Vagina (tissue), 2 donors: ENCODE results near the gene MBD3.

Source experiments
- CTCF ChIP-seq, 3 experiments: fragments of 450-650 bp in 2 of 3; fragments of 200-600 bp in 1 of 3; sonication (generic) in 1 of 3; IDR thresholded peaks; one replicate each; pipeline ENCODE4 v1.5.1; 2017 to 2019; ENCODE audit warnings: antibody characterized with exemption in 3 of 3, mild to moderate bottlenecking in 2 of 3, moderate library complexity in 2 of 3
- POLR2A ChIP-seq, 2 donors: fragments of 450-650 bp; IDR thresholded peaks; one replicate each; pipeline ENCODE4 v1.6.1; 2017; ENCODE audit warnings: antibody characterized with exemption in 2 of 2, mild to moderate bottlenecking in 2 of 2, moderate library complexity in 2 of 2
- POLR2AphosphoS5 ChIP-seq, 2 donors: sonication (generic); formaldehyde crosslinking; IDR thresholded peaks; one replicate each; pipeline ENCODE4 v1.9.0; 2017; ENCODE audit warnings: antibody characterized with exemption in 2 of 2, mild to moderate bottlenecking in 2 of 2, low read depth in 1 of 2; ENCODE audit not compliant: insufficient read depth in 1 of 2

- no peak for TF ChIP-seq CTCF (IDR thresholded peaks at IDR 0.05)
- TF ChIP-seq POLR2A (IDR thresholded peaks at IDR 0.05): no peak
- TF ChIP-seq POLR2AphosphoS5 (IDR thresholded peaks at IDR 0.05; ENCODE audit: insufficient read depth in 1 of 2, low read depth in 1 of 2): no peak
Observed at GRCh38 chr19:1554968-1555367, 37.7 kb downstream of the MBD3 start.
